HFF-Myc (cell line): ENCODE measurements around the gene HCST.

Experiments
- DNase-seq: peaks from one replicate; pipeline ENCODE4 v3.0.0-alpha.2; 2011; ENCODE audit warnings: low read depth; ENCODE audit errors: extremely low read depth
- H3K4me3 ChIP-seq: replicated peaks from 2 replicates; pipeline ENCODE4 v1.5.1; 2011; ENCODE audit warnings: low read depth, mild to moderate bottlenecking, control low read depth, low read length
- TF ChIP-seq, protein P1 (sequence below): IDR thresholded peaks from 2 replicates; pipeline ENCODE4 v1.5.1; 2012; ENCODE audit warnings: mild to moderate bottlenecking, low read depth, low read length, control low read depth; ENCODE audit errors: missing control alignments

The HCST gene

DNA sequence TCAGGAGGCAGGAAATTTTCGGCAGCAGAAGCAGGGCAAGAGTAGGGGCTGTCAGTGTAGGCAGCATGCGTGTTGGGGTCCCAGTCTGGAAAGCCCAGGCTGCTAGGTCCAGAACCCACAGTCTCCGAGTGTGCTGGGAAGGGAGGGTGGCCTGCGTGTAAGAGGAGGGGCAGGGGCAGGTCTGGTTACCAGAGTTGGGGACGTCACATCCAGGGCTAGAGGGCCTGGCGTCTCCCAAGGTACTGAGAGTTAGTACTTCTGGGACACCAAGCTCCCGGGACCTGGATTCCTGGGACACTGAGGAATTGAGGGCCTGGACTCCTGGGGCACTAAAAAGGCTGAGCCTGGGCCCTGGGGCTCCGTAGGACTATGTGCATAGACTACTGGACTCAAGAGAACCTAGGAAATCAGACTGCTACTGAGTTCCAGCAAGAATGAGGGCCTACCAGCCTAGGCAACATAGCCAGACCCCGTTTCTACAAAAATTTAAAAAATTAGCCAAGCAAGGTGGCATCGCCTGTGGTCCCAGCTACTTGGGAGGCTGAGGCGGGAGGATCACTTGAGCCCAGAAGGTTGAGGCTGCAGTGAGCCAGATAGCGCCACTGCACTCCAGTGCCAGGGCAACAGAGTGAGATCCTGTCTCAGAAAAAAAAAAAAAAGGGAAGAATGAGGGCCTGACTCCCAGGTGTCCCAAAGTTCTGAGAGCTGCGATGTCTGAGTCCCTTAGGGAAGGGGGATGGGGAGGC lies 4.5 kb upstream of the HCST start:
- peak overlapping the region; percentile 79 for H3K4me3 ChIP-seq

DNA sequence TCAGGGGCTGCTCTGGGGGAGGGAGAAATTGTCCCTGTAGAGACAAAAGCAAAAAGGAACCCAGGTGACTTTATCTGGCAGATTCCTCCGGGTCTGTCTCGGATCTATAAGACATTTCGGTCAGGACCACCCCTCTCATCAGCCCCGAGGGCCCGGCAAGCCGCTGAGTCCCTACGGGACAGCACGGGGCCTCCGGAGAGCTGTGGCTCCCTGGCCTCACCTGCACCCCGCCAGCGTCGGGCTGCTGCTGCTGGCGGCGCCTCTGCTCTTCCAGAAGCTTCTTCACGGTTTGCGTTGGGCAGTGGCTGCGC lies 3.9 kb upstream of the HCST start:
- DNase-seq: no peak
- TF ChIP-seq, protein P1, sequence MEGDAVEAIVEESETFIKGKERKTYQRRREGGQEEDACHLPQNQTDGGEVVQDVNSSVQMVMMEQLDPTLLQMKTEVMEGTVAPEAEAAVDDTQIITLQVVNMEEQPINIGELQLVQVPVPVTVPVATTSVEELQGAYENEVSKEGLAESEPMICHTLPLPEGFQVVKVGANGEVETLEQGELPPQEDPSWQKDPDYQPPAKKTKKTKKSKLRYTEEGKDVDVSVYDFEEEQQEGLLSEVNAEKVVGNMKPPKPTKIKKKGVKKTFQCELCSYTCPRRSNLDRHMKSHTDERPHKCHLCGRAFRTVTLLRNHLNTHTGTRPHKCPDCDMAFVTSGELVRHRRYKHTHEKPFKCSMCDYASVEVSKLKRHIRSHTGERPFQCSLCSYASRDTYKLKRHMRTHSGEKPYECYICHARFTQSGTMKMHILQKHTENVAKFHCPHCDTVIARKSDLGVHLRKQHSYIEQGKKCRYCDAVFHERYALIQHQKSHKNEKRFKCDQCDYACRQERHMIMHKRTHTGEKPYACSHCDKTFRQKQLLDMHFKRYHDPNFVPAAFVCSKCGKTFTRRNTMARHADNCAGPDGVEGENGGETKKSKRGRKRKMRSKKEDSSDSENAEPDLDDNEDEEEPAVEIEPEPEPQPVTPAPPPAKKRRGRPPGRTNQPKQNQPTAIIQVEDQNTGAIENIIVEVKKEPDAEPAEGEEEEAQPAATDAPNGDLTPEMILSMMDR: no peak
- H3K4me3 ChIP-seq: peak overlapping the region; percentile 79

More for the DNA sequence above, 4.5 kb upstream of the HCST start:
- no peak for DNase-seq
- TF ChIP-seq, protein P1: no peak

DNA sequence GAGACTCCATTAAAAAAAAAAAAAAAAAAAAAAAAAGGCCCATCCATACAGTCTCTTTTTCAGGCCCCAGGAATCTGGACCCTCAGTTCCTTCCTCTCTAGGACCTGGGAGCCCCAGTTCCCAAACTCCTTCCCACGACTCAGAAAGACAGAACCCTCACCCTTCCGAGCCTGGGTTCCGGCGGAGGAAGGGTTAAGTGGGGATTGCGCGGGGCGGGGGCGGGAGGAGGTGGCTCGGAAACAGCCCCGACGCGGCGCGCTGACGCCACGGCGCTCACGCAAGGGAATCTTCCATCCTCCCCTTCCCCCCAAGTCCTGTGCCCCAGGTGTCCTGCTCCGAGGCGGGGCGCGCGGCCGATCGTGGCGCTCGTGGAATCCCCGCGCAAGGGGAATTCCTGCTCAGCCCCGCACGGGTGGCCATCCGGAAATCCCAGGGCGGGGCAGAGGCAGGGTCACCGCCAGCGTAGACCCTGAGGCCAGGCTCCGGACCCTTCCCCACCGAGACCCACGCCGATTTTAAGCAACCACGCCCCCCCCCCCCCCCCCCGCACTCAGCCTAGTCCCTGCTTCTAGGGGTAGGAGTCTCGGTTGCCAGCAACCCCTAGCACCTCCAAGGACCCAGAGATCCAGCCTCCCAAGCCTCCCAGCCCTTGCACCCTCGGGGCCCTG lies 2.6 kb upstream of the HCST start:
- peak; percentile 38 for DNase-seq
- TF ChIP-seq, protein P1: no peak
- H3K4me3 ChIP-seq: peak overlapping the region; percentile 79

DNA sequence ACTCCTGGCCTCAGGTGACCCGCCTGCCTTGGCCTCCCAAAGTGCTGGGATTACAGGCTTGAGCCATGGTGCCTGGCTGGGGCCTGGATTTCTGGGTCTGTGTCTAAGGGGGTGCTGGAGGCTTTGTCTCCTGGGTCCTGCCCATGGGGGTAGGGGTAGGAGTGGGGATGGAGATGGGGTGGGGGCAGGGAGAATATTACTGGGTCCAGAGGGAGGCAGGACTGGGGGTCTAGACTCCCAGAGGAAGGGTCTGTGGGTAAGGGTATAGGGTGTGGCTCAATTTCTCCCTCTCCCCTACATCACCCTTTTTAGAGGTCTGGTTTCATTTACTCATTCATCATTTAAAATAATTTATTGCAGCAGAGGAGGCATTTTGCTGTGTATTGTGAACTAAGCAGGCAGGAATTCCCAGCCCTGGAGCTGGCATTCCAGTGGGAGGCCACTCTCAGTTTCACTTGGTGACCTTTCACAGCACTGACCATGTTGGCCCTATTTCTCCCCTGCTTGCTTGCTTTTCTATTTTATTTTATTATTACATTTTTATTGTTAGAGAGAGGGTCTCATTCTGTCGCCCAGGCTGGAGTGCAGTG lies 1.2 kb upstream of the HCST start:
- no peak for DNase-seq
- TF ChIP-seq, protein P1: no peak
- H3K4me3 ChIP-seq: peak overlapping the region; percentile 79

DNA sequence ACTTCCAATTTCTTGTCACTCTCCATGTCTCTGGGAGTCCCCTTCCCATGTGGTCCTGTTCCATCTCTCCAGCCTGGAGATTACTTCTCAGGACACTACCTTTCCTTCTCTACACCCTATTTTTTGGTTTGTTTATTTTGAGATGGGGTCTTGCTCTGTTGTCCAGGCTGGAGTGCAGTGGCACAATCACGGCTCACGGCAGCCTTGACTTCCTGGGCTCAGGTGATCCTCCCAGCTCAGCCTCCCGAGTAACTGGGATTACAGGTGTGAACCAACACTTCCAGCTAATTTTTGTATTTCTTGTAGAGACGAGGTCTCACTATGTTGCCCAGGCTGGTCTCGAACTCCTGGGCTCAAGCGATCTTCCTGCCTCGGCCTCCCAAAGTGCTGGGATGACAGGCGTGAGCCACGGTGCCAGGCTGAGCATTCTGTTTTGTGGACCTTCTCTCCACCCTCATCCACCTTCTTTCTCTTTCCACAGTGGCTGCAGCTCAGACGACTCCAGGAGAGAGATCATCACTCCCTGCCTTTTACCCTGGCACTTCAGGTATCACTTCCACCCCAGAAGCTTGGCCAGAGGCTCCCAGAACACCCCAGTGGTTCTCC lies 644 bp downstream of the HCST start:
- TF ChIP-seq, protein P1: no peak
- H3K4me3 ChIP-seq: peak overlapping the region; percentile 37
- no peak for DNase-seq

DNA sequence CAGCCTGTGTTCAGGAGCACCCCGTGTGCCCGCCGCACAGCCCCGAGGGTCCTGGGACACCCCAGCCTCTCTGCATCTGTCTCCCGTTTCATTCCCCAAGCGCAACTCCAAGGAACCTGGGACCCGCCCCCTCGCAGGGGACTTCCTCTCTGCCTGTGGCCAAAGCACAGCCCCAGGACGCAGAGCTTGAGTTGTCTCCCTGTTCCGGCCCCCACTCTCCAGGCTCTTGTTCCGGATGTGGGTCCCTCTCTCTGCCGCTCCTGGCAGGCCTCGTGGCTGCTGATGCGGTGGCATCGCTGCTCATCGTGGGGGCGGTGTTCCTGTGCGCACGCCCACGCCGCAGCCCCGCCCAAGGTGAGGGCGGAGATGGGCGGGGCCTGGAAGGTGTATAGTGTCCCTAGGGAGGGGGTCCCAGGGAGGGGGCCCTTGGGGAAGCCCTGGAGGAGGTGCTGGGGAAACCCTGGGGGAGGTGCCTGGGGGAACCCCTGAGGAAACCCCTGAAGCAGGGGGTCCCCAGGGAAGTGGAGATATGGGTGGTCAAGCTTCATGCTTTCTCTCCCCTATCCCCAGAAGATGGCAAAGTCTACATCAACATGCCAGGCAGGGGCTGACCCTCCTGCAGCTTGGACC lies 1.3 kb downstream of the HCST start:
- peak overlapping the region; percentile 37 for H3K4me3 ChIP-seq
- DNase-seq: peak; percentile 53
- TF ChIP-seq, protein P1: no peak
